NCI-H1436 treated with DMSO at 0.1 percent for 48 hours (cell line): ENCODE results near the gene SAP30L.

ENCODE experiments used
- DNase-seq: peaks from one replicate; lab custom pipeline; 2025; lab: John Stamatoyannopoulos, UW

Gene SAP30L

DNA sequence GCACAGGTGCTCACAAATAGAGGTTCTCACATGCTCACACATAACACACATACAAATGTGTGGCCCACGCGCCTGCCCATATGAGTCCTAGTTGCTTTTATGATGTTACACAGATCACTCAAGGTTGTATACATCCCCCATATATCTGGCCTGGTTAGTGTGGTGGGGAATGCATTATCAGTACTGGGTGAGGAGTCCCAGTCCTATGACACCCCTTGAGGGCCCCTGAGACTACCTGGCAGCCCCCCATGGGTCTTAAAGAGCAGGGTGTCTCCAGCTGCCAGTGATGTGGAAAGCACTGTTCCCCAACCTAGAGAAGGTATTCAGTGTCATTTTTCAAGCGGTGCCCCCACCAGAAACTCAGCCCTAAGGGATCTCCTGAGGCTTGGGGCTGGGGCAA, 35.0 kb downstream of the SAP30L start:
- DNase-seq = no peak

DNA sequence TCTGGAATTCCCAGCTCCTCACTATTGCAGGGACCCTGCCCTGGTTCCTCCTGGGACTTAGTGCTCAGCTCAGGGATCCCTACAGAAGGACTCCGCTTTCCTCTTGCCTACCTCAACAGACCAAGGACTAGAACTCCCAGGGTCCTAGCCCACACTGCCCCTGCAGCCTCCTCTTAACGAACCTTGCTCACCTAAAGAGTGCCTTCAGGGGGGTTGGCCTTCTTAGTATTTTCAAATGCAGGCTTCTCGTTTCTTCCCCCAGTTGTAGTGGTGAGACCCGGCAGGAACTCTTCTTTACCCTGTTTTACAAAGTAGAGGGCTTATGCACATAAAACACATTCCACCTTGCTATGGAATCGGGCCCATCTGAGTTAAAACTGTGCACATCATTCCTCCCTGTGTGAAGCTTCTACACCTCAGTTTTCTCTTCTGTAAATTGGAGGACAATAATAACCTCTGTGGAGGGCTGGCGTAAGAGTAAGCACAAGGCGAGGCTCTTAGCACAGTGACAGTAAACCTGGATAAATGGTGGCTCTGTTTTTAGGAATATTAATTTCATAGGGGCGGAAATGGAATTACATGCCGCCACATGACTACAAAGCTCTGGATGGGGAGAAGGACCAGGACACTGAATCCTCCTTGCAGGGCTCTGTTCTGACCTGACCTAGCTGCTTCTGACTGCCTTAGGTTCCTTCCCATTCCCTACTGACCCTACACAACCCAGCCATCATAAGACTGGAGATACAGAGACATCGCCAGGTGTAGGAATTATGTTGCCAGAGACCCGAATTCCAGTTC, 36.0 kb downstream of the SAP30L start:
- DNase-seq = no peak

DNA sequence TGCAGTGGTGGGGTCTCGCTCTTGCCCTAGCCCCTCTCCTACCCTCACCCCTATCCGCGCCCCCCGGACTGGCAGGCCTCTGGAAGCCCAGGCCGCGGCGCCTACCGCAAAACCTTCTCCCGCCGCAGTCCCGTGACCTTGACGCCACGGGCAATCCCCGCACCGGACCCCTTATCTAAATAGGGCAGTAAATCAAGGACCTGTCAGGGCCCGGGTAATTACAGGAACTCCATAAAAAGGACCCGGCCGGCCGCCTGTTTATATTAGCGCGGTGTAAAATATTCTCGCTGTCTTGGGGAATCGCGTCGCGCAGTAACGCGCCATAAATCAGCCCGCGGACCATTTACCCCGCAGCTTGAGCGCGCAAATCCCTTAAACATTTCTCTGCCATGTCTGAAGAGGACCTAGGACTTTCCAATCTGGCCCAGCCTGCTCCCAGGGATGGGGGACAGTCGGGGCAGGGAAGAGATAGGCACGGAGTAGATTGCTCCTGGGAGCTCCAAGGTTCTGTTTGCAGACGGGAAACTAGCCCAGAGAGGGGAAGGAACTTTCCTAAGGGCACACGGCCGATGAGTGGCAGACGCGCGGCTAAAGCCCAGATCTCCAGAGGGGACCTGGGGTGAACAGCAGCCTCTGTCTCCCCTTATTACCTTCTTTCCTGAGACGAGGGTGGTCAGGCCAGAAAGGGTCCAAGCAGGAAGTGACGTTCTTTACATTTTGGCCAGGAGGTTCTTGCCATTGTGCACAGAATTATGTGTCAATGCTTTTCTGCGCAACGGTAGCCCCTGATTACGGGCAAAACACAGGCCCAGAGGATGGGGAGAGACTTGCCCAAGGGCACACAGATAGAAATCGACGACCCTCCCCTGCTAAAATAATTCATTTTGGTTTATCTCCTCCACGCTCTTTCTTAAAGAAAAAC, 37.0 kb downstream of the SAP30L start:
- DNase-seq = no peak

DNA sequence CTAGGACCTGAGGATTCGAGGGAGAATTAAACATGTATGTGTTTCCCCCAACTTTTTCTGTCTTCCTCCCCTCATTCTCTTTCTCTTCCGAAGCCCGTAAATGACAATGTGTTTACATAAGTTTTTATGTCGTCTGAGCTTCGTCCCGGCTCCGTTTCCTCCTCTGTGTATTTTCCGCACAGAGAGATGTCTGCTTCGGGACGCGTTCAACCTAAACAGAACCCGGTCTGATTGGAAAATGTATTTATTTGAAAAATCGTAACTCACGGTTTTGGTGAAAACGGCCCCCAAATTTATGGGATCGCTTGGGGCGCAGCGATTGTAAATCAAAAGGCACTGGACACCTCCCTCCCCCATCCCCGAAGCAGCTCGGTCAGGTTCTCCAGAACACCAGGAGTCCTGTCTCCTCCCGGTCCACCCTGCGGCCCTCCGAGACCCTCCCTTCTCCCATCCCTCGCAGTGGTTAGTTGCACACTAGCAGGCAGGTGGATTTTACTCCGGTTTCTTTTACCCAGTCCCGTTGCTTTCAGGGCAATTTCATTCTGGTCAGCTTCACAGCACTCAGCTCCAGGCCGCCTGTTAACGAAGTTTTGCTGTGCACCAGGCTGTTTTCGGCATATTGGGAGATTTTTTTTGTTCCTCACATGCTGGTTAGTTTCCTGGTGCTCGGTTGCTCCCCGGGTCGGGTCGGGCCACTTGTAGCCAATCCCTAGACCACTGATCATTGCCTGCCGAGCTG, 38.0 kb downstream of the SAP30L start:
- no peak for DNase-seq

DNA sequence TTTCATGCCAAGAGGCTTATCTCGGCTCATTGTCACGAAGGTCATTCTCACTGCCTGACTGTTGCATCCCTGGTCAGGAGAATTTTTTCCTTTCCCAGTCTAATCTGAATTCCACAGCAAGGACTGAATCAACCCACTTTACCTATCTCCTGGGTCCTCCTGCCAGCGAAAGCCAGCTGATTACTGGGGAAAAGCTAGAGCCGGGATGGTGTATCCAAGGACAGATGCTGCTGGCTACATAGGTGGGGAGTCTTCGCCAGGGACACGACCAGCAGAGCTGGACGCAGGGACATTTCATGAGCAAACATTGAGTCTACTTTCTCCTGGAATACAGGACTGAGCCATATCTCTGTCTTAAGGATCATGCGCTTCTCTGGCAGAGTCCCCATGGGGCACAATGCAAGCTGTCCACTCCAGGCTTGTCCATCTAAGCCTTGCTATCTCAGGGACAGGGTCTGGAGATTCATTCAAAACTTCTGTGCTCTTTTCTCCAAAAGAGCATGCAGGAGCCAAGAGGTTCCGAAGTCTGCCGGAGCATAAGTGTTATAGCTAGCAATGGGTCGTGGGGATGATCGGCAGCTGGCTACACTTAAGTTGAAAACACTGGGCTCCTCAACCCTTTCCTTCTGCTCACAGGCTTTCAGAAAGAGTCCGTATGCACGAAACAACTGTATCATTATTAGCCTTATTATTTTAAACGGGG, 38.7 kb downstream of the SAP30L start:
- DNase-seq = no peak

DNA sequence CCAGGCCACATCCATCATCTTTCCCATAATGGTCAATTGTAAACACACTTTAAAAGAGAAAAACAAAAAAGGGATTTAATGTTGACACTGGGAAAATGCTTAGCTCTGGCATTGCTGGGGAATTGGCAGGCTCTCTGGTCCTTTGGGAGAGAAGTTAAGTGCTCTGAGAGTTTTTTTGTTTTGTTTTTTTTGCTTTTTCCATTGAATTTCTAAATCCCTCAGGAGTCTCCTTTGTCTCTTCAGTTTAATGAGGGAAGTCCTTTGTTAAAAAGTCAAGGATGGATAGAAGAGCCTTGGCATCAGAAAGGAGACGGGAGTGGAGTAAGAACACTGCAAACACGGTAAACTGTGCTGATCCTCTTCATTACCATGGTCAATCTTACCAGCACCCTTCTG, 39.3 kb downstream of the SAP30L start:
- DNase-seq = no peak

DNA sequence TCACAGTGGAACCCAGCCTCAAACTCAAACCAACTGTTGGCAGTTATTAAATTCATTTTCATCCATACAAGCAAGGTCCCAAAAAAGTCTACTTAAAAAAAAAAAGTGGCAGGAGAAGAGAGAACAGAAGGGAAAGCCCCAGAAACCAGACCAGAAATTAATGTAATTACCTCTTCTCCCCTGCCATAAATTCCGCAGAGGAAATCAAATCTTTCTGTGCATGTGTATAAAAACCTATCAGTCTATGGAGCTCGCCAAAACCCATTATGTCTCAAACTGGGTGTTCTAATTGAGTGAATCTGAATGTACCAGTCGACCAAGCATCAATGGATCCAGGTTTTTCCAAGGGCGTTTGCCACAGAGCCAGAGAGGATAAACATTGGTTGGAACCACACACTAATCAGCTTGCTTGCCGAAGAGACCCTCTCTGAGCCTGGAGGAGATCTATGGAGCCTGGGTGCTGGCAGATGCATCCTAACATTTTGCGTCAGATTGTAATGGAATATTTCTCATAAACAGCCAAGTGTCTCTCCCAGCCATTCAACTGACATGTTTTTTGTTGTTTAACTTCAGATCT, 40.1 kb downstream of the SAP30L start:
- DNase-seq = no peak

DNA sequence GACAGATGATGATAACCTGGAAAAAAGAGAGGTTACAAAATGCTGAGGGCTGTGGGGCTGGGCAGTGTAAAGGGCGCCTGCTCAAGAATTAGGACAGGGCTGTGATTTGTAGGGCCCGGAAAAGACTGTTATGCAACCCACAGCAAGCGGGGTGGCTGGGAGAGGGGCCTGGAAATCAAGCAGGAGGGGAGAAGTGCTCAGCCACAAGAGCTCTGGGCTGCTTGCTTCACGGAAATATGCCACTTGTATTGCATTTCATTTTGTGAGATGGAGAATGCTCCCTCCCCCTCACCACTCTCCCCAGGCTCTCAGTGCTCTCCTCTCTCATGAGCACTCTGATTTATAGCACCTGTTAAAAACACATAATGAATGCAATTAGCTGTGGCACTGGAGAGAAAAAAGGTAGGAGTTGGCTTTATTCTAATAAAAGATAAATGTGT, 40.6 kb downstream of the SAP30L start:
- peak; percentile 87 for DNase-seq

DNA sequence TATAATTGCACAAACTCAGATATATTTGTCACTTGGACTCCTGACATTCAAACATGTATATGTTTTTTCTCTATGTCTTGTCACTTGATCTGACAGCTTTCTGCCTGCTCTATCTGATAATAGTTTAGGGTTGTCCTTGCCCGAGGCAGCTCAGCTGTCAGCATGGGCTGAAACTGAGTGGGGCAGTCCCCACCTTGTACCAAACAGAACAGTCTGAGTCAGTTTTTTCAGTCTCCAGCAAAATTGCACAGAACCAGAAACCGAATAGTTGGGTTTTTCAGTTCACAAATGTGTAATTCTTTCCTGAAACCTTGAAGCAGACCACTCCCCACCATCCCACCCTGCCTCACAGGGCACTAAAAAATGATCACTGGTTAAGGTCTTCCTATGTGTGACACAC, 41.7 kb downstream of the SAP30L start:
- DNase-seq = no peak

DNA sequence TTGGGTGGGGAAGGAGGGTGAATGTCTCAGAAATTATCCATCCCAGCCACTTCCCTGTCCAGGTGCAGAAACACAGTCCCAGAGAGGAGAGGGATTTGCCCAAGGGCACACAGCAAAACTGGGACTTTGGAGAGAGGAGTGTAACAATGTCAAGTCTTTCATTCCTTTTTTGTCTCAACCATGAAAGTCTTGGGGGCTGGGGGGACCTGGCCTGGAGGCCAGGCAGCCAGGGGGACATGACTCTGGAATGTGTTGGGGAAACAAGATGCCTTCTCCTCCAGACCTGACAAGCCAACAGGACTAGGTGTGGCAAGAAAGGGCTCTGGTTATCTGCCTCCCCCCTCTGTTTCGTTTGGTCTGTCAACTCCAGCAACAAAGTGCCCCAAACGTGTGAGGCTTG, 46.1 kb downstream of the SAP30L start:
- no peak for DNase-seq

DNA sequence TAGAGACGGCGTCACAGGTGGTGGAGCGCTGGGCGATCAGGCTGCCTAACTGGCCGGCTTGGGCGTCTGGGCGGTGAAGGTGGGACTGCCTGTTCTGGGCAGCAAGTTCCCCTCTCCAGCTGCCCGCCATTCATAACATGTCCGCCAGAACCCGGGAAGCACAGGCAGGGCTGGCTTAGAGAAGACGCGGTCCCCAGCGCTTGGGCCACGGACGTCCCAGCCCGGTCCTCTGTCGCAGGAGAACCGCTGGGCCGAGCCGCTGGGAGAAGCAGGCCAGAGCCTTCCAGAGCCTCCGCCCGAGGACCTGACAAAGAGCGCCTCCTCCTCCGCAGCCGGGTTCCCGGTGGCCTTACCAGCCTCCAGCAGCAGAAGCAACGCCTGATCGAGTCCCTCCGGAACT, 47.5 kb downstream of the SAP30L start:
- DNase-seq = no peak

DNA sequence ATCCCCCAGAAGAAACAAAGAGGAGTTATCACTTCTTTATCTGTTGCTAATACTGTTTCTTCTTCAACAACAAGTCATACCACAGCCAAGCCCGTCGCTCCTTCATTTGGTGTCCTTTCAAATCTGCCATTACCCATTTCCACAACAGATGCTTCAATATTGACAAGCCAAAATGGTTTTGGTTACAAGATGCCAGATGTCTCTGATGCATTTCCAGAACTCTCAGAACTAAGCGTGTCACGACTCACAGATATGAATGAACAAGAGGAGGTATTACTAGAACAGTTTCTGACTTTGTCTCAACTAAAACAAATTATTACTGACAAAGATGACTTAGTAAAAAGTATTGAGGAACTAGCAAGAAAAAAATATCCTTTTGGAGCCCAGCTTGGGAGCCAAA, 48.2 kb downstream of the SAP30L start:
- DNase-seq = no peak

DNA sequence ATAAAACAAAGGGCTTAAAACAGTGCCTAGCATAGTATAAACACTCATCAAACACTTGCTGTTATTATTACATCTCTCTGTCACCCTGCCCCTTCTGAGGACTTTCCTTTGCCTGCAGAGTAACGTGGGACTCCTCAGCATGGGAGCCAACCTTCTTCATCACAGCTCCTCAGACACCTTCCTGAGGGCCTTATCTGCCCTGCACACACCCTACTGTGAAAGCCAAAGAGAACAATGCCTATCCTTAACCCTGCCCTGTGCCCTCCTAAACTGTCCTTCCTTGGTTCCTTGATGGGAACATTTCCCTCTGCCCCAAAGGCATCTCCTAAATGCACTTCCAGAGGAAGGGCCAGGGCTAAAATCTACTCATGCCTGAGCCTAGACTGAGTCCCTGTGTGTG, 52.8 kb downstream of the SAP30L start:
- DNase-seq = no peak

DNA sequence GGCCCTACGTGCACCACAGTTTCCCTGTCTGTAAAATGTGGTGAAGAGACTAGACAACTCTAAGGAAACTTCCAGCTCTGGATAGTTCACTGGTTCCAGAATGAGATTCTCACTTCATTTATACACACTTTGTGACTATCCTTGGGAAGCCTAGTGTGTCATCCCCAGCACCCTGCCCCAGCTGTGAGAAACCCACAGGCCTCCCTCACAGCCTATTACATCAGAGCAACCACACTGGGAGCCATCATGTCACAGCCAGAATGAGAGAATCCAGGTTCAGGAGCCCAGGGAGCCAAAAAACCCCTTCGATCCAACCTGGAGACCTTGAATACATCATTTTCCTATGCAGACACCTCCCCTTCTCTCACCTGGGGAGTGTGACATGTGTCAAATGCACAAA, 53.2 kb downstream of the SAP30L start:
- no peak for DNase-seq

DNA sequence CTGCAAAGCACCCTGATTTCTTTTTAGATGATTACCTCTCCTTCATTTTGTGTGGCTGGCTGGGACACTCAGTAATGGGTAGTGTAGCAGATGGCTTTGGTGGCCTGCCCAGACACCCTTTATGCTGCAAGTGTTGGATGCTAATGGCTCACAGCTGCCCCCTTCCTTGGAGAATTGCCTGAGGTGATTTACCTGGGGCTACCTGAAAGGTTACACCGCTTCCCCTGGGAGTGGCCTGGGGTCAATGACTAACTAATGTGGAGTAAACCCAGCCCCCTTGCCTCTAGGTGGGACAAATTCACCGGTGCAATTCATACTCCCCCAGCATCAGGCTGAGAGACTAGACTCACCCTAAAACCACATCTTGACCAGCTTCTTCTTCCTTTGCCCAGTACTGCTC, 55.8 kb downstream of the SAP30L start:
- DNase-seq = no peak

DNA sequence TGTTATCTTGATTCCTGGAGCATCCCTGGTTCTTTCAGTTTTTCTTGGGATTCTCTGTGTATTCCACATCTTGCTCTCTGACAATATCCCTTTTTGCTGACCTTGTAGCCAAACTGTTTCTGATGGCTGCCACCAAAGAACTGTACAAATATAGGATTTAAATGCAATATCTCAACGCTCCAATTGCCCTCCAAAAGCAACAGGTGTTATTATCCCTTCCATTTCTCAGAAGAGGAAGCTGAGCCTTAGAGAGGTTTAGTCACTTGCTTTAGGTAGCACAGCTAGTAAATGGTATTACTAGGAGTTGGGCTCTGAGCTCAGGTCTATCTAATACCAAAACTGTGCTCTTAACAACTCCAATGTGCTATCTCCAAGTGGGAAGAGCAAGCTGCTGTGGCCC, 56.4 kb downstream of the SAP30L start:
- DNase-seq = no peak

DNA sequence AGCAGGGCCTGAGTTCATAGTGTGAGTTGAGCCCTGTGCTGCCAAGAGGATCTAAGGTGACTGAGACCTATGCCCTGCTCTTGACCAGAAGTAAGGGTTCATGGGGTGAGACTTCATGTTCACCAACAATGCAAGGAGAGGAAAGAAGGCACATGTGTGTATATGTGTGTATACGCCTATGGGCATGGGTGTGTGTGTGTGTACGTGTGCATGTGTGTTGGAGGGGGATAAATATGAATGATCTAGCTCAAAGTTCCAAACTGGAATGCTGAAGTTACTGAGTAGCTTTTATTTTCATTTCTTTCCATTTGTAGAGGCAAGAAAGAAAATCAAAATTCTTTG, 57.9 kb downstream of the SAP30L start:
- DNase-seq = no peak

DNA sequence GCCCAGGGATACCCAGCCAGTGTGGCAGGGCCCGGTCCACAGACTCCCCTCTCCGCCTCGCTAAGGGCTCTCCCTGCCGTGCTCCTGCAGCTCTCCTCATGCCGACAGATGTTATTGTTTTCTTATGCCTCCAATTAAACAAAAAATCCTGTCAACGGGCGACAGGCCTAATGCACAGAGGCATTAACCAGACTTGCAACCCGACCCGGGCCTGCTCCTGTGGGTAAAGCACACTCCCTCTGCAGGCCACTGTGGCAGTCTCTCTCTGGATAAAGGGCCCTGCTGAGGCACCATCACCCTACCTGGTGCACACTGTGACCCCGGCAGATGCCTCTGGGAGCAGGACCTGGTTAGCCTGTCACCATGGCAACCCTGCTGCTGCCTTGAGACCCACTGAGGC, 59.8 kb downstream of the SAP30L start:
- no peak for DNase-seq

DNA sequence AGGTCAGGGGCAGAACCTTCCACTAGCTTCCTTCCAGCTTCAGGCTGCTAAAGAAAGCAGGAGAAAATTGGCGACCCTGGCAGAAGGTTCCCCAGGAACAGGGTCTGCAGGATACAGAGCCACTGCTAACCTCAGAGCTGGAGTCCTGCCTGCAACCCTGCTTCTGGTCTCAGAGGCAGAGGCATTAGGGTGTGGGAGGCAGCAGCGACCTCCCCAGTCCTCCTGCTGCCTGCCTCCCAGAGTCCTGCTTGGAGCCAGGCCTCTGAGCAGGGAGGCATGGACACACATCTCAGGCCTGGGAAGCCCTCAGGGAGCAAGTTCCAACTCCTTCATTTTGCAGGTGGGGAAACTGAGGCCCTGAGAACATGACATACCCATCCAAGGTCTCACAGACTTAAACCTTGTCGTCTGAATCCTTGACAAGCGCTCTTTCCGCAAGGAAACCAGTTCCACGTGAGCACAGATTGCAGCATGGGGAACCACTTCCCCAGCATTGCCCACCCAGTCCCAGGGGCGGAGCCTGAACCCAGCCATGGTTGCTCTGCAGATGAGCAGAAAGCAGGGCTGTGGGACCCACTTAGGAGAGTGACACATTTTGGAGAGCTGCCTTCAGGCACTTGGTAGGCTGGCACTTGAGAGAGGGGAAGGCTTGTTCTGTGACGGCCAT, 60.4 kb downstream of the SAP30L start:
- DNase-seq = no peak

DNA sequence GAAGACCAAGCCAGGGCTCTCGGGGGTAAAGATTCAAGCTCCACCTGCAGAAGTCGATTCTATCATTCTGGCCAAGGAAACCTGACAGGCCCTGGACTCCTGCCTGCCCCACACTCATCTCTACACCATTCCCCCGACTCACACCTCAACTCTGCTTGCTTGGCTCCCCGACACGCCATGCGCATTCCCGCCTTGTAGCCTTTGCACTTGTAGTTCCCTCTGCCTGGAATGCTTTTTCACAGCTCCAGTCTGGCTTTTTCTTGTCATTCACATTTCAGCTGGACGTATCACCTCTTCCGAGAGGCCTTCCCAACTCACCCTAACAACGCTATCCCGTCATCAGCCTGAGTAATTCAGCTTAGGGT, 60.9 kb downstream of the SAP30L start:
- DNase-seq = no peak

DNA sequence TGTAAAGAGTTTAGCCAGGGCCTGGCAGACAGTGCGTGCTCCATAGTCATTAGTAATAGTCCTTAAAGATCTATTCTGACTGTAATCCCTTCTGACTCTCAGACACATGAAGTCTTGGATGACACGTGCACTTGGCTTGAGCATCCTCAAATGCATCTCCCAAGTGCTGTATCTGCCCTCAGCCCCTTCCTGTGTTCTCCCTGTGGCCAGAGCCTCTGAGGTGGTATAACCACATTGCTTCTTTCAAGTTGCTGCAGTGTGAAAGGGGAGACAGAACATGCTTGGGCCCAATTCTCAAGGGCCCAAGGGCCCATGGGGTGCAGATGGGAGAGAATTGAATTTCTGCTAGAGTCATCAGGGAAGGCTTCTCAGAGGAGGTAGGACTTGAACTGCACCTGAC, 62.3 kb downstream of the SAP30L start:
- DNase-seq = no peak
